HL-60 (cell line): ENCODE results near the gene WDR70.

Experiments used
- DNase-seq, 2 experiments: peaks; one replicate each; pipeline ENCODE4 v3.0.0-alpha.2; 2010 to 2020; ENCODE audit warnings: low read depth in 1 of 2, low spot score in 1 of 2
- H3K27ac ChIP-seq: fragments of 250-450 bp; sonication (Bioruptor Pico); replicated peaks from 2 replicates; pipeline ENCODE4 v1.5.1; 2020; ENCODE audit warnings: mild to moderate bottlenecking, moderate library complexity
- H3K27me3 ChIP-seq: fragments of 250-450 bp; sonication (Bioruptor Pico); 2 replicates; pipeline ENCODE4 v1.5.1; 2021; ENCODE audit warnings: mild to moderate bottlenecking, moderate library complexity; ENCODE audit not compliant: insufficient read depth, poor library complexity, severe bottlenecking
- H3K4me3 ChIP-seq: replicated peaks from 2 replicates; pipeline ENCODE4 v1.5.1; 2011; ENCODE audit warnings: mild to moderate bottlenecking, control low read depth, low read length; ENCODE audit not compliant: insufficient read depth
- CTCF ChIP-seq: IDR thresholded peaks from one replicate; pipeline ENCODE4 v1.5.1; 2011; ENCODE audit warnings: low read length, control low read depth, inconsistent platforms; ENCODE audit not compliant: insufficient read depth
- GABPA ChIP-seq: IDR thresholded peaks from 2 replicates; pipeline ENCODE4 v1.6.1; 2012; ENCODE audit warnings: low read depth
- POLR2AphosphoS5 ChIP-seq: IDR thresholded peaks from 2 replicates; pipeline ENCODE4 v1.6.1; 2012; ENCODE audit warnings: low read depth
- REST ChIP-seq: IDR thresholded peaks from 2 replicates; pipeline ENCODE4 v1.6.1; 2012; ENCODE audit warnings: low read depth; ENCODE audit not compliant: insufficient replicate concordance
- SPI1 ChIP-seq: IDR thresholded peaks from 2 replicates; pipeline ENCODE4 v1.6.1; 2012; ENCODE audit warnings: low read depth, mild to moderate bottlenecking, borderline replicate concordance

Gene WDR70

GRCh38 chr5:37665889-37666288 lies 286.8 kb downstream of the WDR70 start:
- H3K27ac ChIP-seq: no peak overlapping the region
- TF ChIP-seq POLR2AphosphoS5 (no peak), CTCF (no peak), GABPA (no peak), SPI1 (no peak), REST (no peak)

GRCh38 chr5:37667430-37667829 lies 288.3 kb downstream of the WDR70 start:
- Histone ChIP-seq H3K27ac (no peak overlapping the region), H3K4me3 (no peak overlapping the region), H3K27me3 (no peaks in the 10 kb centered on the region)
- TF ChIP-seq SPI1: no peak
- no peak for TF ChIP-seq GABPA
- TF ChIP-seq POLR2AphosphoS5: no peak
- TF ChIP-seq REST: no peak
- no peak for TF ChIP-seq CTCF
- no peak for DNase-seq

More at GRCh38 chr5:37665889-37666288, 286.8 kb downstream of the WDR70 start:
- no peak overlapping the region for H3K4me3 ChIP-seq
- no peaks in the 10 kb centered on the region for H3K27me3 ChIP-seq
- no peak for DNase-seq

GRCh38 chr5:37667846-37668245 lies 288.7 kb downstream of the WDR70 start:
- no peak overlapping the region for H3K4me3 ChIP-seq
- H3K27ac ChIP-seq: no peak overlapping the region
- no peak for DNase-seq
- no peaks in the 10 kb centered on the region for H3K27me3 ChIP-seq
- TF ChIP-seq SPI1 (no peak), REST (no peak), CTCF (no peak), GABPA (no peak), POLR2AphosphoS5 (no peak)
